ENCODE results near the gene CD58.
"Not testable (repeated sequence)": the region's sequence is repeated elsewhere in the genome, so short reads cannot be mapped to it uniquely, and the experiment has no call there.

The CD58 gene

GRCh38 chr1:116569776-116570357, 959 bp downstream of the CD58 start:
- DNase-seq (ENCODE audit: low spot score): peak; percentile 67

- no peak for DNase-seq (ENCODE audit: low spot score)
These were observed 1.5 kb downstream of the CD58 start for GRCh38 chr1:116569381-116569670.

GRCh38 chr1:116568662-116569380, 2.0 kb downstream of the CD58 start:
- no peak for DNase-seq (ENCODE audit: low spot score)

- DNase-seq (ENCODE audit: low spot score): no peak
These were observed 2.8 kb downstream of the CD58 start for GRCh38 chr1:116567790-116568661.

GRCh38 chr1:116565222-116565621, 5.6 kb downstream of the CD58 start:
- no peak for DNase-seq (ENCODE audit: low spot score)

GRCh38 chr1:116564426-116564825, 6.4 kb downstream of the CD58 start:
- no peak for DNase-seq (ENCODE audit: low spot score)

GRCh38 chr1:116562465-116562864, 8.4 kb downstream of the CD58 start:
- DNase-seq (ENCODE audit: low spot score): not testable (repeated sequence)

GRCh38 chr1:116561563-116561962, 9.3 kb downstream of the CD58 start:
- DNase-seq (ENCODE audit: low spot score): no peak

GRCh38 chr1:116560704-116561490, 9.9 kb downstream of the CD58 start:
- DNase-seq (ENCODE audit: low spot score): no peak

- no peak for DNase-seq (ENCODE audit: low spot score)
These were observed 11.5 kb downstream of the CD58 start for GRCh38 chr1:116559304-116559761.

GRCh38 chr1:116558571-116558970, 12.3 kb downstream of the CD58 start:
- no peak for DNase-seq (ENCODE audit: low spot score)

GRCh38 chr1:116558140-116558549, 12.7 kb downstream of the CD58 start:
- no peak for DNase-seq (ENCODE audit: low spot score)

GRCh38 chr1:116557323-116557878, 13.4 kb downstream of the CD58 start:
- no peak for DNase-seq (ENCODE audit: low spot score)

GRCh38 chr1:116556289-116557006, 14.4 kb downstream of the CD58 start:
- DNase-seq (ENCODE audit: low spot score): peak; percentile 88

- no peak for DNase-seq (ENCODE audit: low spot score)
These were observed 15.9 kb downstream of the CD58 start for GRCh38 chr1:116554924-116555323.

- no peak for DNase-seq (ENCODE audit: low spot score)
These were observed 17.3 kb downstream of the CD58 start for GRCh38 chr1:116553386-116554115.

- no peak for DNase-seq (ENCODE audit: low spot score)
These were observed 24.4 kb downstream of the CD58 start for GRCh38 chr1:116546354-116546977.

GRCh38 chr1:116545359-116545705, 25.5 kb downstream of the CD58 start:
- DNase-seq (ENCODE audit: low spot score): no peak

- no peak for DNase-seq (ENCODE audit: low spot score)
These were observed 26.1 kb downstream of the CD58 start for GRCh38 chr1:116544588-116545358.

Measured in CD4-positive, alpha-beta T cell treated with Interleukin-2 at 100 ng/mL for 4 hours (primary cell).